HEK293T (cell line): ENCODE data around the gene LNX2.

Experiments used
- ARNT ChIP-seq: fragments of 450-650 bp; IDR thresholded peaks from 2 replicates; pipeline ENCODE4 v1.6.1; 2017; ENCODE audit warnings: mild to moderate bottlenecking
- BHLHE40 ChIP-seq: fragments of 450-650 bp; IDR thresholded peaks from 2 replicates; pipeline ENCODE4 v1.6.1; 2016; ENCODE audit warnings: mild to moderate bottlenecking, moderate library complexity, borderline replicate concordance
- CTBP1 ChIP-seq: fragments of 450-650 bp; IDR thresholded peaks from 2 replicates; pipeline ENCODE4 v1.6.1; 2016; ENCODE audit warnings: borderline replicate concordance
- ELF4 ChIP-seq: fragments of 450-650 bp; IDR thresholded peaks from 2 replicates; pipeline ENCODE4 v1.6.1; 2017; ENCODE audit warnings: antibody characterized with exemption
- FOXA1 ChIP-seq: fragments of 450-650 bp; IDR thresholded peaks from 2 replicates; pipeline ENCODE4 v1.6.1; 2016; ENCODE audit warnings: mild to moderate bottlenecking
- FOXK2 ChIP-seq: fragments of 450-650 bp; IDR thresholded peaks from 2 replicates; pipeline ENCODE4 v1.6.1; 2016; ENCODE audit warnings: mild to moderate bottlenecking
- FOXM1 ChIP-seq: fragments of 450-650 bp; IDR thresholded peaks from 2 replicates; pipeline ENCODE4 v1.6.1; 2017; ENCODE audit warnings: mild to moderate bottlenecking, borderline replicate concordance
- HDGF ChIP-seq: fragments of 450-650 bp; IDR thresholded peaks from 2 replicates; pipeline ENCODE4 v1.6.1; 2017; ENCODE audit warnings: antibody characterized with exemption, borderline replicate concordance
- L3MBTL2 ChIP-seq: fragments of 450-650 bp; conservative IDR thresholded peaks from 2 replicates; pipeline ENCODE4 v1.6.1; 2016; ENCODE audit warnings: mild to moderate bottlenecking
- LEF1 ChIP-seq: fragments of 450-650 bp; IDR thresholded peaks from 2 replicates; pipeline ENCODE4 v1.6.1; 2017; ENCODE audit warnings: mild to moderate bottlenecking, borderline replicate concordance
- PKNOX1 ChIP-seq: fragments of 450-650 bp; IDR thresholded peaks from 2 replicates; pipeline ENCODE4 v1.6.1; 2016
- SP1 ChIP-seq: fragments of 450-650 bp; IDR thresholded peaks from 2 replicates; pipeline ENCODE4 v1.6.1; 2017
- SUZ12 ChIP-seq: fragments of 450-650 bp; IDR thresholded peaks from 2 replicates; pipeline ENCODE4 v1.6.1; 2016; ENCODE audit warnings: mild to moderate bottlenecking
- TARDBP ChIP-seq: fragments of 450-650 bp; IDR thresholded peaks from 2 replicates; pipeline ENCODE4 v1.6.1; 2016

- TF ChIP-seq LEF1: no peak
- TF ChIP-seq FOXA1: no peak
- no peak for TF ChIP-seq L3MBTL2
- TF ChIP-seq PKNOX1: 0 out of 2 replicates have a peak, but pooled peaks have one; percentile 6
- no peak for TF ChIP-seq SUZ12
- no peak for TF ChIP-seq SP1
- no peak for TF ChIP-seq BHLHE40
- no peak for TF ChIP-seq TARDBP
- no peak for TF ChIP-seq FOXK2
- no peak for TF ChIP-seq ARNT
- TF ChIP-seq CTBP1: no peak
- no peak for TF ChIP-seq ELF4
- TF ChIP-seq FOXM1: no peak
- TF ChIP-seq HDGF: no peak
Measured at GRCh38 chr13:27605099-27605498, 15.2 kb downstream of the LNX2 start.
